Breast epithelium (tissue), 4 donors: ENCODE data around the gene TANC1. TPM values are rescaled to one million over a fixed set of nuclear protein-coding genes. Genes with fewer than 3 reads are reported as not detected.

Experiments
- DNase-seq, 2 donors: peaks; one replicate each; pipeline ENCODE4 v3.0.0-alpha.2; 2019; ENCODE audit warnings: low spot score in 2 of 2
- H3K27ac ChIP-seq, 2 donors: fragments of 200-600 bp; sonication (generic) in 1 of 2; one replicate each; pipeline ENCODE4 v1.5.1; 2016 to 2019; ENCODE audit warnings: mild to moderate bottlenecking in 1 of 2
- H3K27me3 ChIP-seq, 2 donors: fragments of 200-600 bp; sonication (generic) in 1 of 2; one replicate each; pipeline versions ENCODE4 v1.5.1 to v1.6.0; 2017 to 2019; ENCODE audit warnings: control low read depth in 1 of 2, mild to moderate bottlenecking in 1 of 2
- H3K36me3 ChIP-seq: fragments of 200-600 bp; one replicate; pipeline ENCODE4 v1.5.1; 2019
- H3K4me1 ChIP-seq, 2 donors: fragments of 200-600 bp; sonication (generic); one replicate each; pipeline ENCODE4 v1.5.1; 2016 to 2019; ENCODE audit warnings: control low read depth in 1 of 2
- H3K4me3 ChIP-seq, 3 donors: fragments of 200-600 bp; sonication (generic); 1 replicate in 2 of 3; 2 replicates in 1 of 3; pipeline ENCODE4 v1.5.1; 2016 to 2019; ENCODE audit warnings: mild to moderate bottlenecking in 3 of 3, moderate library complexity in 2 of 3
- H3K9me3 ChIP-seq, 2 donors: fragments of 200-600 bp; sonication (generic) in 1 of 2; one replicate each; pipeline ENCODE4 v1.5.1; 2016 to 2019; ENCODE audit warnings: control low read depth in 1 of 2
- CTCF ChIP-seq, 3 donors: fragments of 450-650 bp; IDR thresholded peaks; one replicate each; pipeline ENCODE4 v1.5.1; 2016 to 2017; ENCODE audit warnings: antibody characterized with exemption in 3 of 3, mild to moderate bottlenecking in 3 of 3, moderate library complexity in 3 of 3
- POLR2A ChIP-seq: fragments of 450-650 bp; IDR thresholded peaks from one replicate; pipeline ENCODE4 v1.6.1; 2016; ENCODE audit warnings: antibody characterized with exemption, mild to moderate bottlenecking, moderate library complexity
- POLR2AphosphoS5 ChIP-seq, 3 donors: sonication (generic); formaldehyde crosslinking; IDR thresholded peaks; one replicate each; pipeline ENCODE4 v1.6.1; 2017; ENCODE audit warnings: antibody characterized with exemption in 3 of 3
- intact Hi-C: fragments of 100-400 bp; cut with DNase I; formaldehyde crosslinking; loops from one replicate; pipeline ENCODE4 v1.15.1; 2023; ENCODE audit warnings: low total_unique reads
- total RNA-seq, 3 donors: library from RNA; depleted of rRNA; stranded (reverse); fragments of >200 nt; gene quantifications; one replicate each; pipeline ENCODE4 v1.1.0, GENCODE V29; 2016

Gene TANC1
- total RNA-seq, 3 donors from 2014 or later = 18.9 to 62.3 (median 58.4) TPM

DNA sequence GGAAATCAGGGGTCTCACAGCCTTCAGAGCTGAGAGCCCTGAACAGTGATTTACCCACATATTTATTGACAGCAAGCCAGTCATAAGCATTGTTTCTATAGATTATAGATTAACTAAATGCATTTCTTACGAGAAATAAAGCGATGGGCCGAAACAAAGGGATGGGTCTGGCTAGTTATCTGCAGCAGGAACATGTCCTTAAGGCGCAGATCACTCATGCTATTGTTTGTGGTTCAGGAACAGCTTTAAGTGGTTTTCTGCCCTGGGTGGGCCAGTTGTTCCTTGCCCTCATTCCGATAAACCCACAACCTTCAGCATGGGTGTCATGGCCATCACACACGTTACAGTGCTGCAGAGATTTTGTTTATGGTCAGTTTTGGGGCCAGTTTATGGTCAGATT is 36.4 kb downstream of the TANC1 start:
- Histone ChIP-seq H3K36me3 (no peaks in the 10 kb centered on the region), H3K4me1 (no peaks in the 10 kb centered on the region), H3K27me3 (no peaks in the 10 kb centered on the region), H3K4me3 (no peak overlapping the region), H3K9me3 (no peaks in the 10 kb centered on the region), H3K27ac (no peak overlapping the region)
- DNase-seq = no peak
- intact Hi-C loops = no loop called here
- TF ChIP-seq POLR2AphosphoS5 (IDR thresholded peaks at IDR 0.05) (no peak), POLR2A (no peak)

- Histone ChIP-seq H3K36me3 (no peaks in the 10 kb centered on the region), H3K27ac (no peak overlapping the region), H3K4me1 (no peaks in the 10 kb centered on the region), H3K27me3 (no peaks in the 10 kb centered on the region), H3K4me3 (no peak overlapping the region), H3K9me3 (peaks cover 1 to 4% of the 10 kb centered on the region in 2 donors)
- no peak for DNase-seq
- TF ChIP-seq POLR2A (no peak), POLR2AphosphoS5 (IDR thresholded peaks at IDR 0.05) (no peak), CTCF (IDR thresholded peaks at IDR 0.05) (no peak)
- intact Hi-C loops = no loop called here
Observed at GRCh38 chr2:159009940-159010339, 41.5 kb downstream of the TANC1 start.

DNA sequence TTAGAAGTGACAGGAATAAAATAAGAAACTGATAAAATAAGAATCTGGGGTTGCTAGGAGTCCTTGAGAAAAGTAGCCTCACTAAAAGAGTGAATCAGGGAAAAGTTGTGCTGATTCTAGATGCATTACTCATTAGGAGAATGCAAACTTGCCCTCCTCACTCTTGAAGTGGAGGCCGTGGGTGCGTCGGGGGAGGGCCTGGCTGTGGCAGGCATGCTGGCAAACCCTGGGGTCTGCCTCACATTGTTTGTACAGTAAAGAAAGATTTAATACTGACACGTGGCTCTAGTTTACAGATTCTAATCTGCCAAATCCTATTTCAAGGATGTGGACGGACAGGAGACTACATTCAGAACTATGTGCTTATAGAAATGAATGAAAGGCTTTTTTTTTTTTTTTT is 41.9 kb downstream of the TANC1 start:
- H3K9me3 ChIP-seq = peaks cover 5 to 8% of the 10 kb centered on the region in 2 donors
- H3K4me3 ChIP-seq = no peak overlapping the region
- DNase-seq = no peak
- no peaks in the 10 kb centered on the region for H3K27me3 ChIP-seq
- TF ChIP-seq POLR2AphosphoS5 (IDR thresholded peaks at IDR 0.05) (no peak), CTCF (IDR thresholded peaks at IDR 0.05) (no peak), POLR2A (no peak)
- H3K4me1 ChIP-seq = no peaks in the 10 kb centered on the region
- intact Hi-C loops = no loop called here
- no peaks in the 10 kb centered on the region for H3K36me3 ChIP-seq
- no peak overlapping the region for H3K27ac ChIP-seq

GRCh38 chr2:159010963-159011362 is 42.5 kb downstream of the TANC1 start:
- no peak for DNase-seq
- Histone ChIP-seq H3K4me1 (no peaks in the 10 kb centered on the region), H3K9me3 (peaks cover 11 to 14% of the 10 kb centered on the region in 2 donors), H3K4me3 (no peak overlapping the region), H3K27ac (no peak overlapping the region), H3K27me3 (no peaks in the 10 kb centered on the region), H3K36me3 (no peaks in the 10 kb centered on the region)
- intact Hi-C loops = no loop called here
- TF ChIP-seq POLR2AphosphoS5 (IDR thresholded peaks at IDR 0.05) (no peak), CTCF (IDR thresholded peaks at IDR 0.05) (no peak), POLR2A (no peak)

DNA sequence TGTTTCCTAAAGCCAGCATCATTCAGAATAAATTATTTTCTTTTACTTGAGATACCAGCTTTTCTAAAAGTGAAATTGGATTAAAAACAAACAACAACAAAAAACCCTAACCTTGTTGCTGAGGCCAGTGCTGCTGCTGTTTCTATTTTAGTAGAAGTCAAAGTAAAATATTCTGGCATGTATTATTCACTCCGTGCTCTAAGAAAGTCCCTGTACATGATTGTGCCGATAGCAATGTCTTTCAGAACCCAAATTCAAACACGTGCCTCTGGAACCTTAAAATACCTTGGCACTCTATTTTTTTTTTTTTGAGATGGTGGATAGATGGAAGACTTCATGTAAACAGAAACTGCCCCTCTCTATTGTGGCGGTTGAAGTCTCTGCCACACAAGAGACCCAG is 43.7 kb downstream of the TANC1 start:
- Histone ChIP-seq H3K27me3 (no peaks in the 10 kb centered on the region), H3K4me1 (no peaks in the 10 kb centered on the region), H3K9me3 (peaks cover 15 to 18% of the 10 kb centered on the region in 2 donors), H3K36me3 (no peaks in the 10 kb centered on the region), H3K4me3 (no peak overlapping the region), H3K27ac (no peak overlapping the region)
- intact Hi-C loops = no loop called here
- no peak for TF ChIP-seq POLR2A
- TF ChIP-seq CTCF (IDR thresholded peaks at IDR 0.05) = no peak
- no peak for TF ChIP-seq POLR2AphosphoS5 (IDR thresholded peaks at IDR 0.05)
- no peak for DNase-seq

DNA sequence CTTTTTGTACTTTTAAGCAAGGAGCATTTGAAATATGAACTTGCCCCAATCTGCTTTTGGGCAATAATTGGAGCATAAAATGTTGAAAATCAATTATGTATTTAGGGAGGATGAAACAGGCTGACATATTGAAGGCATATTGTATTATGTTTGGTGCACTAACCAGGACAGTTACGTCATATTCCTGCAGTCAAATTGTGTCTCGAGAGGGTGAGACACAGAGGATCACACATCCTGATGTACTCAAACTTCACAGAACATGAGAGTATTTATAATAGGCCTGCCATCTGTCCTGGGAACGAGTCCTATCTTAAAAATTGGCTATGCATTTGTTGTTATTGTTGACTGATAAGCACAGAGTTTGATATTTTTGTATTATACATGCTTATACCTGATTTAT is 44.7 kb downstream of the TANC1 start:
- no peak overlapping the region for H3K27ac ChIP-seq
- H3K4me1 ChIP-seq = no peaks in the 10 kb centered on the region
- H3K9me3 ChIP-seq = peaks cover 15 to 18% of the 10 kb centered on the region in 2 donors
- TF ChIP-seq POLR2AphosphoS5 (IDR thresholded peaks at IDR 0.05) (no peak), POLR2A (no peak)
- H3K4me3 ChIP-seq = no peak overlapping the region
- intact Hi-C loops = no loop called here
- no peak for DNase-seq
- H3K36me3 ChIP-seq = no peaks in the 10 kb centered on the region
- H3K27me3 ChIP-seq = no peaks in the 10 kb centered on the region
